Keratinocyte (primary cell): ENCODE results near the gene SEC22A. TPM values are rescaled to one million over a fixed set of nuclear protein-coding genes. Genes with fewer than 3 reads are reported as not detected.

Experiments used
- DNase-seq: peaks from one replicate; pipeline ENCODE4 v3.0.0-alpha.2; 2011; ENCODE audit warnings: low read depth, missing footprints, low spot score
- FAIRE-seq: peaks from 2 replicates; lab custom pipeline; 2011; peaks lifted over from hg19 to GRCh38; lab: Jason Lieb, UNC
- H2AFZ ChIP-seq: 2 replicates; pipeline ENCODE4 v1.6.0; 2012; ENCODE audit warnings: low read length, control low read depth, inconsistent platforms; ENCODE audit not compliant: control insufficient read depth
- H3K27ac ChIP-seq: 2 replicates; pipeline ENCODE4 v1.5.1; 2011; ENCODE audit warnings: low read length; ENCODE audit not compliant: control insufficient read depth, insufficient read depth
- H3K27me3 ChIP-seq: 3 replicates; pipeline ENCODE4 v1.6.0; 2011; ENCODE audit warnings: low read length; ENCODE audit not compliant: control insufficient read depth, insufficient read depth; ENCODE audit errors: extremely low read depth
- H3K36me3 ChIP-seq, 2 experiments: 2 replicates in 1 of 2; 3 replicates in 1 of 2; pipeline ENCODE4 v1.5.1; 2011; ENCODE audit warnings: low read length in 2 of 2, mild to moderate bottlenecking in 1 of 2; ENCODE audit not compliant: control insufficient read depth in 2 of 2, insufficient read depth in 2 of 2; ENCODE audit errors: extremely low read depth in 1 of 2
- H3K4me1 ChIP-seq: 3 replicates; pipeline ENCODE4 v1.5.1; 2011; ENCODE audit warnings: low read length; ENCODE audit not compliant: control insufficient read depth, insufficient read depth; ENCODE audit errors: extremely low read depth
- H3K4me2 ChIP-seq: 3 replicates; pipeline ENCODE4 v1.6.0; 2011; ENCODE audit warnings: low read depth, low read length; ENCODE audit not compliant: control insufficient read depth, insufficient read depth; ENCODE audit errors: extremely low read depth
- H3K4me3 ChIP-seq, 3 experiments: fragments of 200-600 bp in 1 of 3; sonication (generic) in 1 of 3; 2 replicates in 2 of 3; 3 replicates in 1 of 3; pipeline ENCODE4 v1.5.1; 2011 to 2016; ENCODE audit warnings: low read length in 3 of 3, mild to moderate bottlenecking in 3 of 3, control low read depth in 2 of 3, inconsistent platforms in 1 of 3, low read depth in 1 of 3, mixed read lengths in 1 of 3, mixed run types in 1 of 3, moderate library complexity in 1 of 3; ENCODE audit not compliant: control insufficient read depth in 2 of 3, insufficient read depth in 2 of 3; ENCODE audit errors: extremely low read depth in 1 of 3
- H3K79me2 ChIP-seq: 2 replicates; pipeline ENCODE4 v1.6.0; 2012; ENCODE audit warnings: low read length; ENCODE audit not compliant: control insufficient read depth, insufficient read depth
- H3K9ac ChIP-seq: 3 replicates; pipeline ENCODE4 v1.6.0; 2011; ENCODE audit warnings: low read length; ENCODE audit not compliant: control insufficient read depth, insufficient read depth; ENCODE audit errors: extremely low read depth
- H3K9me1 ChIP-seq: 3 replicates; pipeline ENCODE4 v1.6.0; 2011; ENCODE audit warnings: low read length; ENCODE audit not compliant: control insufficient read depth, insufficient read depth; ENCODE audit errors: extremely low read depth
- H3K9me3 ChIP-seq: 2 replicates; pipeline ENCODE4 v1.5.1; 2012; ENCODE audit warnings: low read depth, low read length; ENCODE audit not compliant: control insufficient read depth
- H4K20me1 ChIP-seq: 3 replicates; pipeline ENCODE4 v1.6.0; 2011; ENCODE audit warnings: low read length; ENCODE audit not compliant: control insufficient read depth, insufficient read depth; ENCODE audit errors: extremely low read depth
- EZH2 ChIP-seq: IDR thresholded peaks from one replicate; pipeline ENCODE4 v1.6.1; 2012; ENCODE audit warnings: inconsistent platforms, mild to moderate bottlenecking, low read length, moderate library complexity
- dilution Hi-C: fragments of 300-500 bp; cut with MboI; formaldehyde crosslinking; loops from one replicate; pipeline ENCODE4 v1.7.0; 2020; ENCODE audit warnings: low sequenced_read_pairs; ENCODE audit not compliant: extremely low pct_ligation_motif_present
- polyA plus RNA-seq, 5 experiments: library from polyadenylated mRNA; depleted of rRNA in 3 of 5; stranded (reverse) in 3 of 5; stranded (forward) in 1 of 5; unstranded in 1 of 5; fragments of >200 nt; gene quantifications; 1 replicate in 1 of 5; 2 replicates in 3 of 5; 3 replicates in 1 of 5; pipeline versions ENCODE4 v1.2.1 to v1.2.3, GENCODE V29; 2011 to 2012; ENCODE audit warnings: missing spikeins in 2 of 5, low read depth in 1 of 5, low replicate concordance in 1 of 5
- TF ChIP-seq, protein P1 (sequence below), 3 experiments: IDR thresholded peaks in 1 of 3; conservative IDR thresholded peaks in 1 of 3; optimal IDR thresholded peaks in 1 of 3; 2 replicates in 2 of 3; 3 replicates in 1 of 3; pipeline versions ENCODE3 to v1.5.1; 2011; ENCODE audit warnings: low read length in 3 of 3, mild to moderate bottlenecking in 3 of 3, moderate library complexity in 2 of 3, control low read depth in 1 of 3, inconsistent platforms in 1 of 3; ENCODE audit not compliant: insufficient read depth in 2 of 3; ENCODE audit errors: extremely low read depth in 1 of 3

SEC22A gene
- polyA plus RNA-seq, 1 donor (not counting 4 experiments of a cell fraction or from before 2014, with no cell fraction given): 32.9 TPM

DNA sequence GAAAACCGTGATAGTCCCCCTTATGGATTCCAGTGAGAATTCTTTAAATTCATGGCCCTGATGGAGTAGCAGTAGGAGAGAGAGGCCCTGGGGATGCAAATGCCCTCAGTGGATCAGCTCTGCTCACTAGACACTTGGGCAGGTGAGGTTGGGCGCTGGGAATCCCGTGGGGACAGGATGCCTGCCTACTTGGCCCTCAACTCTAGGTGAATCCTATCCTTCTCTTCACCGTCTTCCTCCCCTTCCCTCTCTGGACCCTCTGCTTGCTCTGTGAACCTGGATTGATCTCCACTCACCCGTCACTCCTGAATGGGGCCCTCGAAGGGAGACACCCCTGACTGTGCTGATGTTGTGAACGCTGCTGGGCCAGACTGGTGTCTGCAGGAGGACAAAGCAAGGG lies 77.4 kb downstream of the SEC22A start:
- Histone ChIP-seq H3K9me3 (no peaks in the 10 kb centered on the region), H3K4me1 (no peaks in the 10 kb centered on the region), H3K79me2 (no peaks in the 10 kb centered on the region), H3K27ac (no peak overlapping the region), H3K9ac (no peak overlapping the region), H3K4me2 (no peak overlapping the region), H3K27me3 (no peaks in the 10 kb centered on the region), H4K20me1 (no peaks in the 10 kb centered on the region), H3K4me3 (no peak overlapping the region), H2AFZ (no peak overlapping the region), H3K9me1 (no peaks in the 10 kb centered on the region), H3K36me3 (no peaks in the 10 kb centered on the region)
- FAIRE-seq (no peak), DNase-seq (no peak)
- dilution Hi-C loops: no loop called here
- TF ChIP-seq, protein P1, sequence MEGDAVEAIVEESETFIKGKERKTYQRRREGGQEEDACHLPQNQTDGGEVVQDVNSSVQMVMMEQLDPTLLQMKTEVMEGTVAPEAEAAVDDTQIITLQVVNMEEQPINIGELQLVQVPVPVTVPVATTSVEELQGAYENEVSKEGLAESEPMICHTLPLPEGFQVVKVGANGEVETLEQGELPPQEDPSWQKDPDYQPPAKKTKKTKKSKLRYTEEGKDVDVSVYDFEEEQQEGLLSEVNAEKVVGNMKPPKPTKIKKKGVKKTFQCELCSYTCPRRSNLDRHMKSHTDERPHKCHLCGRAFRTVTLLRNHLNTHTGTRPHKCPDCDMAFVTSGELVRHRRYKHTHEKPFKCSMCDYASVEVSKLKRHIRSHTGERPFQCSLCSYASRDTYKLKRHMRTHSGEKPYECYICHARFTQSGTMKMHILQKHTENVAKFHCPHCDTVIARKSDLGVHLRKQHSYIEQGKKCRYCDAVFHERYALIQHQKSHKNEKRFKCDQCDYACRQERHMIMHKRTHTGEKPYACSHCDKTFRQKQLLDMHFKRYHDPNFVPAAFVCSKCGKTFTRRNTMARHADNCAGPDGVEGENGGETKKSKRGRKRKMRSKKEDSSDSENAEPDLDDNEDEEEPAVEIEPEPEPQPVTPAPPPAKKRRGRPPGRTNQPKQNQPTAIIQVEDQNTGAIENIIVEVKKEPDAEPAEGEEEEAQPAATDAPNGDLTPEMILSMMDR (optimal IDR thresholded peaks at IDR 0.05 in 1 of 3, IDR thresholded peaks at IDR 0.05 in 1 of 3, conservative IDR thresholded peaks at IDR 0.05 in 1 of 3; ENCODE audit: extremely low read depth in 1 of 3, insufficient read depth in 2 of 3, low read length in 3 of 3): no peak
- no peak for TF ChIP-seq EZH2

DNA sequence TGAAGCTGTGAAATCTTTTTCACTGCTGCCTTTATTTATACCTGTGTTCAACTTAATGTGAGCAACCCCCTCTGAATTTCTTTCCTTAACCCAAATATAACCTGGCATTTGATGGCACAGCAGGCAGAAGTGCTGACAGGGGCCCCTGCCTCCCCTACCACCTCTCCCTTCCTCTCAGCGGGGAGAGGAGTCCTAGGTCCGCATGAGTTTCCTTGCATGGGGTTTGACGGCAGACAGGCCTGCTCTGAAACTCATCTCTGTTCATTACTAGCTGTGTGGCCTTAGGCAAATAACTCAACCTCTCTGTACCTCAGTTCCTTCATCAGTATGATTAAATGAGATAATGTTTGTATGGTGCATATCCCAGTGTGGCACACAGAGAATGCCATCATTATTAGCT lies 79.7 kb downstream of the SEC22A start:
- H3K4me3 ChIP-seq: no peak overlapping the region
- no peaks in the 10 kb centered on the region for H3K27me3 ChIP-seq
- no peak overlapping the region for H3K9ac ChIP-seq
- no peak for DNase-seq
- FAIRE-seq: no peak
- no peak for TF ChIP-seq EZH2
- TF ChIP-seq, protein P1 (optimal IDR thresholded peaks at IDR 0.05 in 1 of 3, IDR thresholded peaks at IDR 0.05 in 1 of 3, conservative IDR thresholded peaks at IDR 0.05 in 1 of 3; ENCODE audit: extremely low read depth in 1 of 3, insufficient read depth in 2 of 3, low read length in 3 of 3): no peak
- H4K20me1 ChIP-seq: no peaks in the 10 kb centered on the region
- H3K4me2 ChIP-seq: no peak overlapping the region
- H3K27ac ChIP-seq: no peak overlapping the region
- H3K9me1 ChIP-seq: no peaks in the 10 kb centered on the region
- H3K79me2 ChIP-seq: no peaks in the 10 kb centered on the region
- H2AFZ ChIP-seq: no peak overlapping the region
- no peaks in the 10 kb centered on the region for H3K9me3 ChIP-seq
- dilution Hi-C loops: no loop called here
- H3K36me3 ChIP-seq: no peaks in the 10 kb centered on the region
- no peaks in the 10 kb centered on the region for H3K4me1 ChIP-seq
